Esophagus squamous epithelium (tissue), 4 donors: ENCODE results near the gene MISP3.

Source experiments
- POLR2A ChIP-seq, 4 donors: fragments of 450-650 bp; IDR thresholded peaks; one replicate each; pipeline ENCODE4 v1.6.1; 2017; ENCODE audit warnings: antibody characterized with exemption in 4 of 4, mild to moderate bottlenecking in 4 of 4, moderate library complexity in 3 of 4
- TF ChIP-seq, protein P1 (sequence below), 6 experiments: fragments of 450-650 bp in 4 of 6; fragments of 200-600 bp in 2 of 6; sonication (generic) in 2 of 6; IDR thresholded peaks; one replicate each; pipeline ENCODE4 v1.5.1; 2016 to 2019; ENCODE audit warnings: antibody characterized with exemption in 6 of 6, mild to moderate bottlenecking in 4 of 6, moderate library complexity in 4 of 6

DNA sequence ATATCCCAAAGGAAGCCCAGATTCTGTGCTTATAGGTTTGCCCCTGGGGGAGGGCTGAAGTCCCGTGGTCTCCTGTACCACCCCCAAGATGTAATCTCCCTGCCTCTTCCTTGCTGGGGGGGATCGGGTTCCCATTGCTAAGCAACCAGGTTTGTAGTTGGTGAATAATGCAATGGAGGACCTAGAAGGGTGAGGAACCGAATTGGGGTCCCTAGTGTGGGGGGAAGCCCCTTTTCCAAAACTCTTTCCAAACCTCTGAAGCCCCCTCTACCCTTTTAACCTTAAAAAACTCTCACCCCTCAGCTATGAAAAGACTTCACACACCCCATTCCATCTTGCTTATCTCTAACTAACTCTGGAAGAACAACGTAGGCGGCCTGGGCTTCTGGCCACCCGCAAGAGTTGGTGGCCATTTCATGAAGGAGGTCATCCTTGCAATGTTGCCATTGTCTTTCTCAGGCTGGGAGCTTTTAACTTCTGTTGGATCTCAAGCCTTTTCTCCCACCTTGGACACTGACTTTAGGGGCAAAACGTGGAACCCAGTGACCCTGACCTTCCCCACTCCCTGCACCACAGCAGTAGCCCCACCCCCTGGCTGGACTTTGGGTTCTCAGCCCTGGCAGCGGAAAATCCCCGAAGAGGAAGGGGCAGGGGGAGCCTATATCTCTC lies 11.4 kb upstream of the MISP3 start:
- TF ChIP-seq, protein P1, sequence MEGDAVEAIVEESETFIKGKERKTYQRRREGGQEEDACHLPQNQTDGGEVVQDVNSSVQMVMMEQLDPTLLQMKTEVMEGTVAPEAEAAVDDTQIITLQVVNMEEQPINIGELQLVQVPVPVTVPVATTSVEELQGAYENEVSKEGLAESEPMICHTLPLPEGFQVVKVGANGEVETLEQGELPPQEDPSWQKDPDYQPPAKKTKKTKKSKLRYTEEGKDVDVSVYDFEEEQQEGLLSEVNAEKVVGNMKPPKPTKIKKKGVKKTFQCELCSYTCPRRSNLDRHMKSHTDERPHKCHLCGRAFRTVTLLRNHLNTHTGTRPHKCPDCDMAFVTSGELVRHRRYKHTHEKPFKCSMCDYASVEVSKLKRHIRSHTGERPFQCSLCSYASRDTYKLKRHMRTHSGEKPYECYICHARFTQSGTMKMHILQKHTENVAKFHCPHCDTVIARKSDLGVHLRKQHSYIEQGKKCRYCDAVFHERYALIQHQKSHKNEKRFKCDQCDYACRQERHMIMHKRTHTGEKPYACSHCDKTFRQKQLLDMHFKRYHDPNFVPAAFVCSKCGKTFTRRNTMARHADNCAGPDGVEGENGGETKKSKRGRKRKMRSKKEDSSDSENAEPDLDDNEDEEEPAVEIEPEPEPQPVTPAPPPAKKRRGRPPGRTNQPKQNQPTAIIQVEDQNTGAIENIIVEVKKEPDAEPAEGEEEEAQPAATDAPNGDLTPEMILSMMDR (IDR thresholded peaks at IDR 0.05), result no peak
- TF ChIP-seq POLR2A (IDR thresholded peaks at IDR 0.05), result no peak
